HG03135 (cell line): Measurements from ENCODE around the gene VWA1.
"Not testable (repeated sequence)": the region's sequence is repeated elsewhere in the genome, so short reads cannot be mapped to it uniquely, and the experiment has no call there.

ENCODE experiments used
- ATAC-seq: cut with Tn5 transposase; IDR thresholded peaks from one replicate; pipeline ENCODE4 v1.9.1; 2021; ENCODE audit warnings: mild to moderate bottlenecking, moderate library complexity; ENCODE audit not compliant: unreplicated experiment

VWA1 gene

DNA sequence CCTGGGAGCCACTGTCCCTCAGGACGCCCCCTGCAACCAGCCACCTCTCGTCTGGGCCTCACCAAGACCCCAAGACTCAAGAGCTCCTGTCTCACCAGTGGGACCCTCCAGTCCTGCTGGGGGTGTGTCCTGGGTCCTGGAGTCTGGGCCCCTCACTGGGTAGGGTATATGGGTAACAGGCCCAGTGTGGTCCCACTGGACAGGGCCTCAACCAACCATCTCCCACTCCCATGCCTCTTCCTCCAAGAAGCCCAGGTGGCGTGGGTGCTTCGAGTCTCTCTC is 725 bp upstream of the VWA1 start:
- ATAC-seq = no peak

DNA sequence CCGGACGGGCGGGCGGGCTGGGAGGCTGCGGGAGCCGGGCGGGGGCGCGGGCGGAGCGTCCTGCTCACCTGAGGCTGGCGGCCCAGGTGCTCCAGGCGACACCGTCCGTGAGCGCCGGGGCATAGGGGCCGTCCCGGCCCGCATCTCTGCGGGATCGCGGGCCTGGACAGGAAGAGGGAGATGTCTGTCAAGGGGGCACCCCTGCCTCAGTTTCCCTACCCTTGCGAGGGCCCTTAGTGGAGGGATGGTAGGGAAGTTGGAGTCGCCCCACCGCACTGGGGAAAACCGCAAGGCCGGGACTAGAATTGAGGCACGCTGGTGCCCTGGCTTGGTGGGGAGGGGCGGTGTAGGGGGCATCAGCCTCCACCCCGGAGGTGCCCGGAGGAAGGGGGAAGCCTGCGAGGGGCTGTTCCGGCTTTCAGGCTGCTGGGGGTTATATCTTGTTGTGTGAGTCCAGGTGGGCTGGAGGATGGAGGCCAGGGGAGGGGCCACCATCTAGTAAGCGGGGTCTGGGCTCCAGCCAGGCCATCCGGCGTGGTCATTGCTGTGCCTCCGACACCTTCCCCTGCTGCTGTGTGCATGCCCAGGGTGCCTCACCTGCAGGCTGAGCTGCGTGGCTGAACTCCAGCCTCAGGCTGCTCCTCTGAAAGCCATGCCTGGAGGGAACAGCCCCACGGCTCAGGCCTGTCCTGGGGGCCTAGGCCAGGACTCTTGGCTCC is 580 bp downstream of the VWA1 start:
- no peak for ATAC-seq

GRCh38 chr1:1436630-1437032 is 1.1 kb downstream of the VWA1 start:
- no peak for ATAC-seq

GRCh38 chr1:1437033-1437903 is 1.8 kb downstream of the VWA1 start:
- no peak for ATAC-seq

- ATAC-seq = no peak
Measured at GRCh38 chr1:1437904-1438376, 2.5 kb downstream of the VWA1 start.

GRCh38 chr1:1438531-1439381 is 3.3 kb downstream of the VWA1 start:
- no peak for ATAC-seq

GRCh38 chr1:1439546-1440261 is 4.2 kb downstream of the VWA1 start:
- ATAC-seq = no peak

DNA sequence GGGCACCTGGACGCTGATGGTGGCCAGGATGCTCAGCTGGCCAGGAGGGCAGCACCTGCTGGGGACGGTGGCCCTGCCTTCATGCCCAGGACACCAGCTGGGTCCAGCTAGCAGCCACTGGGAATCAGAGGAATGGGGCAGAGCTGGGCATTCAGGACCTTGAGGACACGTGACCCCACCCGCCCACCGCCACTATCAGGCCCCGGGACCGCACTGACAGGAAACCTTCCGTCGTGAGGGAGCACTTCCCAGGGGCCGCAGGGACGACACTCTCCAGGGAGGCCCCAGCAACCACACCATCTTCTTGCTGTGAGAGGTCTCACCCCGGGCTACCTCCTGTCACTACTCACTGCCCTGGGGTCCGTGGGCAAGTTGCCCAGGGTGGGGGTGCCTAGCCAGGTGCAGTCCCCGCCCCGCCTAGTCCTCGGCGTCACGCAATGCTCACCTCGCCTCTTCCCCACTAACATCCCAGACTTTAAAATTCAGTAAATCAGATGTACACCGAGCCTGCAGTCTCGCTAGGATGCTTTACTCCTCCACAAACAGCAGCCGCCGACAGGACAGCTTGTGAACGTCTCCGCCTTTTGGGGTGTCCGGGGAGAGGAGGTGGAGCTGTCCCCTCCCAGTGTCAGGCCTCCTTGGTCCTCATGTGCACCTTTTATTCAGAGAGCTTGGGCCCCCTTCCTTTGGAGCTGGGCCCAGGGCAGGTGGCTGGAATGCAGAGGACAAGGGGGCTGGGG is 4.9 kb downstream of the VWA1 start:
- no peak for ATAC-seq

GRCh38 chr1:1441002-1441888 is 5.8 kb downstream of the VWA1 start:
- no peak for ATAC-seq

GRCh38 chr1:1442069-1442770 is 6.7 kb downstream of the VWA1 start:
- ATAC-seq = no peak

DNA sequence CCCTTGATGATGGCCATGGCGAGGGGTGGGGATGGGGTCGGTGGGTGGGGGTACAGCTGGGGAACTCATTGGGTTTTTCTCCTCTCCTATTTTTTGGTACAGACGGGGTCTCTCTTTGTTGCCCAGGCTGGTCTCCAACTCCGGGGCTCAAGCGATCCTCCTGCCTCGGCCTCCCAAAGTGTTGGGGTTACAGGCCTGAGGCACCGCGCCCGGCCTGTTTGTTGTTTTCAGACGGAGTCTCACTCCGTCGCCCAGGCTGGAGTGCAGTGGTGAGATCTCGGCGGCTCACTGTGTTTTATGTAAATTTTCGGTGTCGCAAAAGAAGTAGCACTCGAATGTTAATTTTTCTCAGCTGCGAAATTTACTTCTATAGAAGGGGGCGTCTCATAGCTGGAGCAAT is 11.1 kb downstream of the VWA1 start:
- not testable (repeated sequence) for ATAC-seq

DNA sequence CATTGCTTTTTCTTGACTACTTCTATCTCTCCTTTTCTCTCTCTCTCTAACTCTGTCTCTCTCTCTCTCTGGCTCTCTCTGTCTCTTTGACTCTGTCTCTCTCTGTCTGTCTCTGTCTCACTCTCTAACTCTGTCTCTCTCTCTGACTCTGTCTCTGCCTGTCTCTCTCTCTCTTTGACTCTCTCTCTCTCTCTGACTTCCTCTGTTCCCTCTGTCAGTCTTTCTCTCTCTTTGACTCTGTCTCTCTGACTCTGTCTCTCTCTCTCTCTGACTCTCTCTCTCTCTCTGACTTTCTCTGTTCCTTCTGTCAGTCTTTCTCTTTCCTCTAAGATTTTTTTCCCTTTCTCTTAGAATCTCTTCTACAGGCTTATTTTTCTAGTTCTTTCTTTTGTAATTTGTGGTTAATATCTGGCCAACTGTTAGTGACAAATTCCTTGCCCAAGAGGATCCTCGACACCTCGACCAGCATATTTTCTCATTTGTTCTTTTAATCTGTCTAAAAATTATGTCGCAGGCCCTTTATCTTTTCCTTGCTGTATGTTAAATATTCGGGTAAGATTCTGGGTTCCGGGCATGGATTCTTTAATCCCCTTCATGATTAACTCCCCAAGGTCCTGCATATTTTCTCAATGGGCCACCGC is 13.7 kb downstream of the VWA1 start, which contains the start of gene ATAD3C:
Gene ATAD3C (plus strand): TSS at position 591 of the 641 bp plus-strand sequence. CDS start 995 bp downstream, outside the sequence.
- no peak for ATAC-seq

GRCh38 chr1:1450616-1451015 is 15.1 kb downstream of the VWA1 start:
- ATAC-seq = not testable (repeated sequence)

DNA sequence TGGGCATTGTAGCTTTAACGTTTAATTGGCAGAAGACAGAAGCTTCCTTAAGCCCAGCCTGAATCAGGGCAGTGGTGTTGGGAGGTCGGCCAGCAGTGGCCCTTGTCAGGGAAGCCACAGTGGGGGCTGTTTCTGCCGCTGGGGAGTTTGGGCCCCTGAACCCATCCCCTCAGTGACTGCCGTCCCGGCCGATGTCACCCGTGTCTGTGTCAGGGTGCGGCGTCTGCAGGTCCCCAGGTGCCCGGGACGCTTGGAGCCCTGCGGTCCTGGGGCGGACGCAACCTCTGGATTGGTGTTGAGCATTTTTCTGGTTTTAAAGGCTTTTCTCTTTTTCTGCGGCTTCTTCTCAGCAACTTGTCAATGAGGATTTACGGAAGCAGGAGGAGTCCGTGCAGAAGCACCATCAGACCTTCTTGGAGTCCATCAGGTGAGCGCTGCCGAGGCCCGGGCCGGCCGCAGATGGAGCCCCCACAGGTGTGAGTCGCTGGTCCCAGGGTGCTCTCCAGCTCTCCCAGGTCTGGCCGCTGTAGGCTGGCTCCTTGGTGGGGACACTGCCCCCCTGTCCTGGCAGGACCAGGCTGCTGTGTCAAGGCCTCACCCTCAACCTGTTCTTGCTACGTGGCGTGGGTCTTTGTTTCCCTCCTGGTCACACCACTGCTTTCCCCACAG is 16.3 kb downstream of the VWA1 start:
- ATAC-seq = no peak

DNA sequence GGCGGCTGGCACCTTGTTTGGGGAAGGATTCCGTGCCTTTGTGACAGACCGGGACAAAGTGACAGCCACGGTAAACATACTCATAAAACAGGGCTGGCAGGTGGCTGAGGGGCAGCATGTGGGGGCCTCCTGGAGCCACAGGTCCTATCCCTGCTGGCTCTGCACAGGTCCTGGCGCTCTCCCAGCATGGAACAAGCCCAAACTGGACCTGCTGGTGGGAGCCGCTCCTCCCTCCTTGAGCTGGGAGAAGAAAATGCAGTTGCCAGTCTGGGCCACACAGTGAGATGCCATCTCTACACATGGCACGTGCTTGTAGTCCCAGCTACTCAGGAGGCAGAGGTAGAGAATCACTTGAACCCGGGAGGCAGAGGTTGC is 16.9 kb downstream of the VWA1 start:
- not testable (repeated sequence) for ATAC-seq

DNA sequence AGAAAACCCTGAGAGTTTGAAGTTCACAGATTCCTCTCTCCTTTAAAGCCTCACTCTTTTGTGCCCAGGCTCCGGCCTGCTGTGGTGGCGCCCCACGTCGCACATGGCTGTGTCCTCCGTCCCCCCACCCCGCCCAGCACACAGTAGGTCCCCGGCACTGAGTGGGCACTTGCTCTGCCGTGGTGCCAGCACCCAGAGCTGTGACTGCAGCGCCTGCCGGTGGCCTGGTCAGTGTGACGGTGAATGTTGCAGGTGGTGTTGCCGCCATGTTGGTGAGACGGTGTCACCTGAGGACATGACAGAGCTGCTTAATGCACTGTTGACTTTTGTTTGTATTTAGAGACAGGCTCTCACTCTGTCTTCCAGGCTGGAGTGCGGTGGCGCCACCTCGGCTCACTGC is 17.4 kb downstream of the VWA1 start:
- ATAC-seq = no peak
